AG09309 (cell line): ENCODE data around the gene ADCY2.

ENCODE experiments used
- DNase-seq: peaks from one replicate; pipeline ENCODE4 v3.0.0-alpha.2; 2010; ENCODE audit warnings: low read depth
- H3K4me3 ChIP-seq: 2 replicates; pipeline ENCODE4 v1.5.1; 2011; ENCODE audit warnings: mild to moderate bottlenecking, low read depth, low read length, moderate library complexity; ENCODE audit not compliant: control insufficient read depth
- CTCF ChIP-seq: IDR thresholded peaks from 2 replicates; pipeline ENCODE4 v1.5.1; 2011; ENCODE audit warnings: mild to moderate bottlenecking, low read depth, low read length, inconsistent platforms; ENCODE audit not compliant: insufficient read depth, control insufficient read depth; ENCODE audit errors: missing control alignments

The ADCY2 gene

GRCh38 chr5:7533941-7534340 lies 138.0 kb downstream of the ADCY2 start:
- H3K4me3 ChIP-seq, result no peak overlapping the region
- TF ChIP-seq CTCF, result no peak
- no peak for DNase-seq

- no peak overlapping the region for H3K4me3 ChIP-seq
- DNase-seq, result no peak
- TF ChIP-seq CTCF, result no peak
Observed at GRCh38 chr5:7534505-7534904, 138.6 kb downstream of the ADCY2 start.

- H3K4me3 ChIP-seq, result no peak overlapping the region
- no peak for TF ChIP-seq CTCF
- DNase-seq, result no peak
Observed at GRCh38 chr5:7537573-7537972, 141.6 kb downstream of the ADCY2 start.

- H3K4me3 ChIP-seq, result no peak overlapping the region
- no peak for DNase-seq
- no peak for TF ChIP-seq CTCF
Observed at GRCh38 chr5:7539571-7539970, 143.6 kb downstream of the ADCY2 start.

GRCh38 chr5:7540736-7541485 lies 145.0 kb downstream of the ADCY2 start:
- no peak for DNase-seq
- no peak overlapping the region for H3K4me3 ChIP-seq
- TF ChIP-seq CTCF, result no peak

- no peak for DNase-seq
- H3K4me3 ChIP-seq, result no peak overlapping the region
- TF ChIP-seq CTCF, result no peak
Observed at GRCh38 chr5:7541898-7542297, 146.0 kb downstream of the ADCY2 start.
